CD4-positive, CD25-positive, alpha-beta regulatory T cell (primary cell): Measurements from ENCODE around the gene PRDM16. TPM values are rescaled to one million over a fixed set of nuclear protein-coding genes. Genes with fewer than 3 reads are reported as not detected.

Source experiments
- ATAC-seq, 2 donors: fragments of 150-1000 bp; cut with Tn5 transposase; one replicate each; pipeline ENCODE4 v1.10.0; 2021; ENCODE audit warnings: low read depth in 2 of 2, moderate number of reproducible peaks in 2 of 2, moderate library complexity in 1 of 2
- DNase-seq, 3 donors: peaks; one replicate each; pipeline versions ENCODE4 v3.0.0 to v3.0.0-alpha.2; 2012 to 2022; ENCODE audit warnings: mixed read lengths in 1 of 3
- H3K27ac ChIP-seq: one replicate; pipeline ENCODE4 v1.7.0; 2013; ENCODE audit warnings: mild to moderate bottlenecking, low read length; ENCODE audit not compliant: insufficient read depth, poor library complexity, severe bottlenecking
- H3K27me3 ChIP-seq: one replicate; pipeline ENCODE4 v1.7.0; 2013; ENCODE audit warnings: low read length; ENCODE audit not compliant: control insufficient read depth, insufficient read depth
- H3K36me3 ChIP-seq: one replicate; pipeline ENCODE4 v1.7.0; 2013; ENCODE audit warnings: mild to moderate bottlenecking, low read length, moderate library complexity; ENCODE audit not compliant: control insufficient read depth, insufficient read depth
- H3K4me1 ChIP-seq: 2 replicates; pipeline ENCODE4 v1.7.0; 2013; ENCODE audit warnings: mild to moderate bottlenecking, low read length; ENCODE audit not compliant: insufficient read depth, control insufficient read depth, poor library complexity, severe bottlenecking
- H3K4me3 ChIP-seq: one replicate; pipeline ENCODE4 v1.7.0; 2013; ENCODE audit warnings: low read depth, mild to moderate bottlenecking, low read length, moderate library complexity
- H3K9me3 ChIP-seq, 2 experiments: 1 replicate in 1 of 2; 2 replicates in 1 of 2; pipeline ENCODE4 v1.7.0; 2013; ENCODE audit warnings: low read length in 2 of 2, mild to moderate bottlenecking in 1 of 2, moderate library complexity in 1 of 2; ENCODE audit not compliant: control insufficient read depth in 2 of 2
- H3K27ac Mint-ChIP-seq, 3 donors: one replicate each; pipeline ENCODE4 v1.8.0; 2020 to 2022; ENCODE audit warnings: mild to moderate bottlenecking in 3 of 3, mixed read lengths in 3 of 3, moderate library complexity in 2 of 3
- H3K27me3 Mint-ChIP-seq: one replicate; pipeline ENCODE4 v1.8.0; 2022; ENCODE audit warnings: mild to moderate bottlenecking, mixed read lengths
- H3K36me3 Mint-ChIP-seq: one replicate; pipeline ENCODE4 v1.8.0; 2020; ENCODE audit warnings: mixed read lengths
- H3K4me1 Mint-ChIP-seq, 4 donors: one replicate each; pipeline ENCODE4 v1.8.0; 2020 to 2022; ENCODE audit warnings: mixed read lengths in 4 of 4, mild to moderate bottlenecking in 1 of 4
- H3K4me3 Mint-ChIP-seq, 4 donors: one replicate each; pipeline ENCODE4 v1.8.0; 2020 to 2022; ENCODE audit warnings: mild to moderate bottlenecking in 4 of 4, mixed read lengths in 4 of 4, moderate library complexity in 3 of 4
- H3K9me3 Mint-ChIP-seq, 7 donors: one replicate each; pipeline ENCODE4 v1.8.0; 2020 to 2022; ENCODE audit warnings: mixed read lengths in 7 of 7, mild to moderate bottlenecking in 3 of 7, moderate library complexity in 2 of 7
- polyA plus RNA-seq, 4 donors: library from polyadenylated mRNA; unstranded; fragments of 300-500 nt; fragmentation: Illumina TruSeq; gene quantifications; one replicate each; pipeline ENCODE4 v1.2.3, GENCODE V29; 2021
- total RNA-seq: library from RNA; stranded (reverse); gene quantifications from one replicate; pipeline ENCODE4 v1.2.3, GENCODE V29; 2022

Gene PRDM16
- 0.27 TPM for total RNA-seq
- not detected for polyA plus RNA-seq

DNA sequence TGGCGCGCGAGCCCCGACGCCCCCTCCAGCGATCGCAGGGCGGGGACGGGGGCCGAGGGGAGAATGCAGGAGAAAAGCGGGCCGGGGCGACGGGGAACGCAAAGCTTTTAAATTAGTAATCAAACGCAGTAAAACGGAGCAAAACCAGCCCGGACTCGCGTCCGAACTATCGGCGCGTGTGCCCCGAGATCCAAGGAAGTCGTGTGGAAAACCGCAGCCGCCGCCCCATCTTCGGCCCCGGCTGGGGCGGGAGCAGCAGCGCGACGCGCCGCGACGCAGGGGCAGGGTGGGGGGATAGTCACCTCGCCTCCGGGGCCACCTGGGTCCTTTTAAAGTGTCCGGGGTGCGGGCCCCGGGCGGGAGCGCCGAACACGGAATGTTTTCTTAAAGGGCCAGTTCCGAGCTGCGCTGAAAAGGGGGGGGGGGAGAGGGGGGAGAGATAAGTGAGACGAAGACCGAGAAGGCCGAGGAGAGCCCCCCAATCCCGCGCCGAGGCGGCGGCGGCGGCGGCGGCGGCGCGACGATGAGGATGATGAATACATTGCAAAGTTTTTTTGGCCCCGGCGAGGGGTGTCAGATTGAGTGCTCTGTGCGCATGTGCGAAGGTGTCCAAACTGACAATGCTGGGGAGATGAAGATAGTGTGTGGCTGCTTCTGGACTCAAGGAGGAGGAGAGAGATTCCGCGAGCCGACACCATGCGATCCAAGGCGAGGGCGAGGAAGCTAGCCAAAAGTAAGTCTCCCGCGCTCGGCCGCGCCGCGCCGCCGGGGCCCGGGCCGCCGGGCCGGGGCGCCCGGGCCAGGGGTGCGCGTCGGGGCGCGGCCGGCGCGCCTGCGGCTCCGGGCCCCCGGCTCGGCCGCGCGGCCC lies at the start of gene PRDM16:
TSS of gene PRDM16 (plus strand) at position 640 of the 868 bp plus-strand sequence. CDS start at position 697, 57 bp downstream.
- H3K27ac ChIP-seq: no peak within 1 kb of the TSS
- ATAC-seq: no peak
- no peaks in the 10 kb centered on the region for H3K36me3 Mint-ChIP-seq
- peak within 1 kb of the TSS in 3 of 4 donors; percentile 23 to 81 (median 79) for H3K4me3 Mint-ChIP-seq
- H3K27me3 Mint-ChIP-seq: peaks cover 16% of the 10 kb centered on the region
- no peaks in the 10 kb centered on the region for H3K36me3 ChIP-seq
- H3K4me1 Mint-ChIP-seq: peaks cover 0 to 4% (median under 1%) of the 10 kb centered on the region in 4 donors
- no peaks in the 10 kb centered on the region for H3K27me3 ChIP-seq
- H3K4me3 ChIP-seq: no peak within 1 kb of the TSS
- no peak within 1 kb of the TSS for H3K27ac Mint-ChIP-seq
- DNase-seq: peak in 1 of 3 donors; percentile 8
- peaks cover 9% of the 10 kb centered on the region for H3K4me1 ChIP-seq
- H3K9me3 Mint-ChIP-seq: peaks cover 0 to 2% (median 0%) of the 10 kb centered on the region in 7 donors
- H3K9me3 ChIP-seq: no peaks in the 10 kb centered on the region

DNA sequence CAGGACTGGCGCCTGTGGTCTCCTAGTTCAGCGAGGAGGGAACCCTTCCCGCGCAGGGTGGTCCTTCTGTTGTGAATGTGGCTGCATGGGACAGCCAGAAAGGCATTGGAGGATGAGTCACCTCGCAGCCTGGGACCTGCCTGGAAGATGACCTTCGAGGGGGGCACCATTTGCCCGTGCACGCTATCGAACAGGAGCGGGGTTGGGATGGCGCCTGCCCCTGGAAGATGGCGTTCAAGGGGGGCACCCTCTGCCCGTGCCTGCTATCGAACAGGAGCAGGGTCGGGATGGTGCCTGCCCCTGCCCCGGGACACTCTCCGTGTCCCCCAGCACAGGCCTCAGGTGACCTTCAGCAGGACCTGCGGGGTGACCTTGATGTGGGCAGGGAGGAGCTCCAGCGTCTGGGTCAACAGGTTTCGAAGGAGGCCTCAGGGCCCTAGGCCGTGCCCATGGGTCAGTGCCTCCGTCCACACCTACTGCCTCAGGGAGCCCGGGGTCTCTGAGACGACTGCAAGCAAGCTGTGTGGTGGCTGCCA lies 49.4 kb upstream of the PRDM16 start:
- Mint-ChIP-seq H3K27ac (no peak overlapping the region), H3K4me1 (no peaks in the 10 kb centered on the region), H3K27me3 (no peaks in the 10 kb centered on the region), H3K4me3 (no peak overlapping the region), H3K36me3 (no peaks in the 10 kb centered on the region), H3K9me3 (no peaks in the 10 kb centered on the region)
- no peaks in the 10 kb centered on the region for H3K27me3 ChIP-seq
- no peaks in the 10 kb centered on the region for H3K36me3 ChIP-seq
- H3K4me3 ChIP-seq: no peak overlapping the region
- ATAC-seq (no peak), DNase-seq (no peak)
- no peaks in the 10 kb centered on the region for H3K9me3 ChIP-seq
- H3K4me1 ChIP-seq: no peaks in the 10 kb centered on the region
- no peak overlapping the region for H3K27ac ChIP-seq

DNA sequence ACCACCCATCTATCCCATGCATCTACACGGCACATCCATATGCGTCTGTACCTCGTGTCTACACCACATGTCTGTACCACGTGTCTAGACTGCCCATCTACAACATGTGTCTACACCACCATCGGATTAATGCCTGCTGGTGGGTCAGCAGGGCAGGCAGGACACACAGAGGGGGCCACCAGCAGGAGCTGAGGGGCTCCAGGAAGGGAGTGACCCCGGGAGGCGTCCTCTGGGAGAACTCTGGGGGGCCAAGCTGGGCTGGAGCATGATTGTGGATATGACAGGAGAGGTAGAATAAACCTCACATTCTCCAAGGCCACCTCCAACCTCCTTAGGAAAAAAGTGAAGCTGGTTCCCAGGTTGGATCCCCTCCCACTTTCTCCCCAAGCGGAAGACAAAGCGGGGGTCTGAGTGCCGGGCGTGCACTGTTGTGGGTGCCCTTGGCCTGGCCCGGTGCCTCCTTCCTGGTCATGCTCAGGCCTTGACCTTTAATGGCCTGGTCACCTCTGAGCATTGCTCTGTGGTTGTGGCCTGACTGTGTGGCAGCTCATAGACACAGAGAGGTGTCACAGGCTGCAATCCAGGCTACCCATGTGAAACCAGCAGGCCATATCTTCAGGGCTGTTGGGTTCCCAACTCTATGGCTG lies 48.6 kb upstream of the PRDM16 start:
- no peaks in the 10 kb centered on the region for H3K9me3 ChIP-seq
- H3K4me3 Mint-ChIP-seq: no peak overlapping the region
- H3K4me1 ChIP-seq: no peaks in the 10 kb centered on the region
- H3K36me3 Mint-ChIP-seq: no peaks in the 10 kb centered on the region
- H3K27me3 Mint-ChIP-seq: no peaks in the 10 kb centered on the region
- no peaks in the 10 kb centered on the region for H3K4me1 Mint-ChIP-seq
- ATAC-seq (no peak), DNase-seq (no peak)
- no peak overlapping the region for H3K27ac ChIP-seq
- H3K4me3 ChIP-seq: no peak overlapping the region
- H3K36me3 ChIP-seq: no peaks in the 10 kb centered on the region
- peak overlapping the region in 1 of 3 donors; percentile 14 for H3K27ac Mint-ChIP-seq
- H3K9me3 Mint-ChIP-seq: no peaks in the 10 kb centered on the region
- H3K27me3 ChIP-seq: no peaks in the 10 kb centered on the region

DNA sequence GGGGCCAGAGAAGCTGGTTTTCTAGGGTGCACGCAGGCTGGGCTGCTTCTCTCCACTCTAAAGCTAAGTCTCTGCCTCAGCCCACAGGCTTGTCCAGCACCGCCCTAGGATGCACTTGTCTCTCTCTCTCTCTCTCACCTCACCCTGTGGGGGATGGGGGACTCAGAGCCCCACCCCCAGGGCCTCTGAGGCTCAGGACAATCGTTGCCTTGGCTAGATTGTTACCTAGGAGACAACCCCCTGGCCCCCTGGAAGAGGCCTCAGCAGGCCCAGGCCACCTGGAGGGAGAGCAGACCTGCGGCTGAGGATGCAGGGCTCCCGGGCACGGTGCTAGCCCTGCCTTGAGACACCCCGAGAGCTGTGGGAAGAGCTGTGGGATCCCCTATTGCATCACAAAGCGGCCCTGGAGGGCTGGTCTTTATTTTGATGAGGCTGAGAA lies 47.8 kb upstream of the PRDM16 start, which contains the start of gene ACTRT2:
TSS of gene ACTRT2 (plus strand) at position 235 of the 439 bp plus-strand sequence. CDS start 220 bp downstream, outside the sequence.
- no peak for DNase-seq
- no peak within 1 kb of the TSS for H3K4me3 Mint-ChIP-seq
- H3K4me1 ChIP-seq: no peaks in the 10 kb centered on the region
- H3K36me3 ChIP-seq: no peaks in the 10 kb centered on the region
- no peaks in the 10 kb centered on the region for H3K9me3 Mint-ChIP-seq
- H3K36me3 Mint-ChIP-seq: no peaks in the 10 kb centered on the region
- no peaks in the 10 kb centered on the region for H3K9me3 ChIP-seq
- no peak within 1 kb of the TSS for H3K27ac ChIP-seq
- H3K4me3 ChIP-seq: no peak within 1 kb of the TSS
- ATAC-seq: no peak
- H3K4me1 Mint-ChIP-seq: no peaks in the 10 kb centered on the region
- H3K27ac Mint-ChIP-seq: peak within 1 kb of the TSS in 1 of 3 donors; percentile 14
- H3K27me3 ChIP-seq: no peaks in the 10 kb centered on the region
- H3K27me3 Mint-ChIP-seq: no peaks in the 10 kb centered on the region

DNA sequence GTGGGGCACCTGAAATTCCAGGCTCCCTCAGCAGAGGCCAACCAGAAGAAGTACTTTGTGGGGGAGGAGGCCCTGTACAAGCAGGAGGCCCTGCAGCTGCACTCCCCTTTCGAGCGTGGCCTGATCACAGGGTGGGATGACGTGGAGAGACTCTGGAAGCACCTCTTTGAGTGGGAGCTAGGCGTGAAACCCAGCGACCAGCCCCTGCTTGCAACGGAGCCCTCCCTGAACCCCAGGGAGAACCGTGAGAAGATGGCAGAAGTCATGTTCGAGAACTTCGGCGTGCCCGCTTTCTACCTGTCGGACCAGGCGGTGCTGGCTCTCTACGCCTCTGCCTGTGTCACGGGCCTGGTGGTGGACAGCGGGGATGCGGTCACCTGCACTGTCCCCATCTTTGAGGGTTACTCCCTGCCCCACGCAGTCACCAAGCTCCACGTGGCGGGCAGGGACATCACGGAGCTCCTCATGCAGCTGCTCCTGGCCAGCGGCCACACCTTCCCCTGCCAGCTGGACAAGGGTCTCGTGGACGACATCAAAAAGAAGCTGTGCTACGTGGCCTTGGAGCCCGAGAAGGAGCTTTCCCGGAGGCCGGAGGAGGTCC lies 47.1 kb upstream of the PRDM16 start:
- Histone ChIP-seq H3K9me3 (no peaks in the 10 kb centered on the region), H3K4me1 (no peaks in the 10 kb centered on the region), H3K27me3 (no peaks in the 10 kb centered on the region), H3K4me3 (no peak overlapping the region), H3K36me3 (no peaks in the 10 kb centered on the region), H3K27ac (no peak overlapping the region)
- no peak for DNase-seq
- Mint-ChIP-seq H3K27me3 (no peaks in the 10 kb centered on the region), H3K27ac (no peak overlapping the region), H3K4me3 (no peak overlapping the region), H3K4me1 (no peaks in the 10 kb centered on the region), H3K36me3 (no peaks in the 10 kb centered on the region), H3K9me3 (no peaks in the 10 kb centered on the region)
- ATAC-seq: no peak

DNA sequence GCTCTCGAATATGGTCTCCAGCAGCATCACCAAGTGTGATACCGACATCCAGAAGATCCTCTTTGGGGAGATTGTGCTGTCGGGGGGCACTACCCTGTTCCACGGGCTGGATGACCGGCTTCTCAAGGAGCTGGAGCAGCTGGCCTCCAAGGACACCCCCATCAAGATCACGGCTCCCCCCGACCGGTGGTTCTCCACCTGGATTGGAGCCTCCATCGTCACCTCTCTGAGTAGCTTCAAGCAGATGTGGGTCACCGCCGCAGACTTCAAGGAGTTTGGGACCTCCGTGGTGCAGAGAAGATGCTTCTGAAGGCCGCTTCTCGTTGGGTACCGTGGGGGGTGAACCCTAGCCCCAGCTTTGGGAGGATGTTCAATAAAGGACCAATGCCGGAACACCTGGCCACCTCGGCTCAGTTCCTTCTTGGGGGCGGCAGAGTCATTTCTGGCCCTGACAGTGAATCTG lies 46.5 kb upstream of the PRDM16 start:
- no peaks in the 10 kb centered on the region for H3K27me3 Mint-ChIP-seq
- no peaks in the 10 kb centered on the region for H3K4me1 Mint-ChIP-seq
- no peaks in the 10 kb centered on the region for H3K9me3 Mint-ChIP-seq
- no peak overlapping the region for H3K4me3 Mint-ChIP-seq
- no peaks in the 10 kb centered on the region for H3K36me3 ChIP-seq
- no peak for DNase-seq
- H3K9me3 ChIP-seq: no peaks in the 10 kb centered on the region
- H3K4me3 ChIP-seq: no peak overlapping the region
- H3K27me3 ChIP-seq: no peaks in the 10 kb centered on the region
- H3K27ac ChIP-seq: no peak overlapping the region
- no peaks in the 10 kb centered on the region for H3K4me1 ChIP-seq
- no peak overlapping the region for H3K27ac Mint-ChIP-seq
- no peak for ATAC-seq
- no peaks in the 10 kb centered on the region for H3K36me3 Mint-ChIP-seq

DNA sequence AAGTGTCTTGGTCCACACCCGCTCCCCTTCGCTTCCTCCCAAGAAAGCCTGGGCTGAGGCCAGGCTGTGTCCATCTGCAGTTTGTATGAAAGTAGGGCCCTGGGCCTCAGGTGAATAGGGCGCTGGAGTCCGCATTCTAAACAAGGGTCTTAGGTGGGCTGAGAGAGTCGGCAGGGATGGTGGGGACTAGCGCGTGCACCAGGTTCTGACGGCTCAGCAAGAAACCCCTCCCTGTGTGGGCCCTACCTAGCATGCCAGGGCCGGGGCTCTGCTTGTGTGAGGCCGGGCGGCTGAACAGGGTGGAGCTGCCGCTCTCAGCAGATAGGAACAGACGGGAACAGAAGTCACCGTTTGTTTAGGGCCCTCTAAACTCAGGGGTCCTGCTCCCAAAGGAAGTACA lies 46.0 kb upstream of the PRDM16 start:
- Mint-ChIP-seq H3K36me3 (no peaks in the 10 kb centered on the region), H3K9me3 (no peaks in the 10 kb centered on the region), H3K4me3 (no peak overlapping the region), H3K4me1 (no peaks in the 10 kb centered on the region), H3K27me3 (no peaks in the 10 kb centered on the region), H3K27ac (no peak overlapping the region)
- ATAC-seq (no peak), DNase-seq (no peak)
- Histone ChIP-seq H3K27me3 (no peaks in the 10 kb centered on the region), H3K4me3 (no peak overlapping the region), H3K27ac (no peak overlapping the region), H3K36me3 (no peaks in the 10 kb centered on the region), H3K9me3 (no peaks in the 10 kb centered on the region), H3K4me1 (no peaks in the 10 kb centered on the region)
